ENCODE results near the gene TRPC4AP.

The TRPC4AP gene

DNA sequence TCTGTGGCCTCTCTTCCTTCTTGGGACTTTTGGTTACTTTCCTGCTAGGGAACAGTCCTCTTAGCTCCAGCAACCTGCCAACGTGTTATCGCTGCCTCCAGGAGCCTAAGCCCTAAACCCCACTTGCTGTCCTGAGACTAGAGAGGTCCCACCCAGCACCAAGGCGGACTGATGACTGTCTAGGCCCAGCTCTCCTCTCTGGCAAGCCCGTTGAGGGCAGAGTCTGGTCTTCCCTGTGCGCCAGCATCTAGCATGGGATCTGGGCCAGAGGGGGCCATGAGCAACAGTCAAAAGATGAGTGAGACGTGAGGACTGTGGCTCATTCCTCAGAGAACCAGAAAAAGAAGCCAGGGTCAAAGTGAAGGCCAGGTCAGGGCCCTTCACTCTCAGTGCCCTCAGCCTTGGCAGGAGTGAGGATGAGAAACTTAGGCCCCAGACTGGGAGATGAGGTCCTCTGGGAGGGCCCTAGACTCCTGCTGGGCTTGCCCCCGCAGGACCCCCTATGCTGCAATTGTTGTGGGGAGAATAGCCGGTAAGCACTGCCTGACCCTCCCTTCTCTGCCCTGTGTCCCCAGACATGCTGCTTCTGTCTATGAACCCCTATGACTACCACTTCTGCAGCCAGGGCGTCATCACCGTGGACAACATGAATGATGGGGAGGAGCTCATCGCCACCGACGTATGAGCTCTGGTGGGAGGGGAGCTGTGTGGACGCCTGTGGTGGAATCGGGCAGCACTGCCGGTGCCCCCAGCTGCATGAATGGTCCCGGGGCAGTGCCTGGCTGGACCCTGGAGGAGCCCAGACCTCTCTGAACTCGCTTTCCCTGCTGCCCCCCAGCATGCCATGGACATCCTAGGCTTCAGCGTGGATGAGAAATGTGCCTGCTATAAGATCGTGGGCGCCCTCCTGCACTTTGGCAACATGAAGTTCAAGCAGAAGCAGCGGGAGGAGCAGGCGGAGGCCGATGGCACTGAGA, 106.0 kb downstream of the TRPC4AP start:
- DNase-seq (ENCODE audit: low read depth) = no peak

DNA sequence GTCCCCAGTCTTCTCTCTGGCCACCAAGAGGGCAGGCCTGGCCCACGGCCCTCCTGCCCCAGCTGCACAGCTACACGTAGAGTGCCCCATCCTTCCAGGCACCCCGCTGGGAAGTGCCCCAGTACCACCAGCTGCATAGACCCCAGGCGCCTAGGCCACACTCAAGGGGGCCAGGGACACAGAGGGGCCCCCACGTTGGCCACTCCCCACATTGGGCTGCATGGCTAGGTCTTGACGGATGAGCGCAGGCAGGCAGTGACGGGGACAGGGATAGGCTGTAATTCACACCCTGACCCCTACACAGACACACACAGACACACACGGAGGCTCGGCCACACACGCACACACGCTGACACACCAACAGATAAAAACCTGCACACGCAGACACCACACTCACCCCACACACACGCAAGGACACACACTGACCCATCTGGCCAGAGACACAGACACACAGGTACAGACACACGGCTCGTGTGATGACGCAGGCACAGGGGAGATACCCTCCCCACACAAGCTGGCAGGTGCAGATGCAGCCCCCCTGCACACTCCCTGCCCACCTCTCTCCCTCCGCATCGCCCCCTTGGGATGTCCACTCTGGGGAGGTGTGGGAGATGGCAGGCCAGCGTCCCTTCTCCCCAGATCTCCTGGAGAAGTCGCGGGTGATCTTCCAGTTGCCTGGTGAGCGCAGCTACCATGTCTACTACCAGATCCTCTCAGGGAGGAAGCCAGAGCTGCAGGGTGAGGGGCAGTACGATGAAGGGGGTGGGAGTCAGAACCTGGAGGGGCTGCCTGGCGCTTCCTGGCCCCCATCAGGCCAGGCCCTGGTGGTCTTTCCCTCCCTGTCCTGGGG, 106.9 kb downstream of the TRPC4AP start:
- no peak for DNase-seq (ENCODE audit: low read depth)

DNA sequence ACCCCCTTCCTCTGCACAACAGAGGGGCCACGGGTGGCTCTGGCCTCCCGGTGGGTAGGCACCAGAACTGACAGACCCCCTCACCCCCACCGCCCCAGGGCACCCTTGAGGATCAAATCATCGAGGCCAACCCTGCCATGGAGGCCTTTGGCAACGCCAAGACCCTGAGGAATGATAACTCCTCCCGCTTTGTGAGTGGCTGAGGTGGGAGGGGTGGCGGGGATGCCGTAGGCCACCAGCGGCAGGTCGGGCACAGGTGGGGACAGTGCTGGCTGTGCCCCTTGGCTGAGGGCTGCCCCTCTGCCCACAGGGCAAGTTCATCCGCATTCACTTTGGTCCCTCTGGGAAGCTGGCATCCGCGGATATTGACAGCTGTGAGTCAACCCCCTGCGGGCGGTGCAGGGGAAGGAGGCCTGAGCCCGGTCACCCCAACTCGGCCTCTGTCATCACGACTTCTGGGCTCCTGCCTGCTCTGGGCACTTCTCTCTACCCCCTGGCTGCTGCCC, 107.8 kb downstream of the TRPC4AP start:
- DNase-seq (ENCODE audit: low read depth) = no peak

DNA sequence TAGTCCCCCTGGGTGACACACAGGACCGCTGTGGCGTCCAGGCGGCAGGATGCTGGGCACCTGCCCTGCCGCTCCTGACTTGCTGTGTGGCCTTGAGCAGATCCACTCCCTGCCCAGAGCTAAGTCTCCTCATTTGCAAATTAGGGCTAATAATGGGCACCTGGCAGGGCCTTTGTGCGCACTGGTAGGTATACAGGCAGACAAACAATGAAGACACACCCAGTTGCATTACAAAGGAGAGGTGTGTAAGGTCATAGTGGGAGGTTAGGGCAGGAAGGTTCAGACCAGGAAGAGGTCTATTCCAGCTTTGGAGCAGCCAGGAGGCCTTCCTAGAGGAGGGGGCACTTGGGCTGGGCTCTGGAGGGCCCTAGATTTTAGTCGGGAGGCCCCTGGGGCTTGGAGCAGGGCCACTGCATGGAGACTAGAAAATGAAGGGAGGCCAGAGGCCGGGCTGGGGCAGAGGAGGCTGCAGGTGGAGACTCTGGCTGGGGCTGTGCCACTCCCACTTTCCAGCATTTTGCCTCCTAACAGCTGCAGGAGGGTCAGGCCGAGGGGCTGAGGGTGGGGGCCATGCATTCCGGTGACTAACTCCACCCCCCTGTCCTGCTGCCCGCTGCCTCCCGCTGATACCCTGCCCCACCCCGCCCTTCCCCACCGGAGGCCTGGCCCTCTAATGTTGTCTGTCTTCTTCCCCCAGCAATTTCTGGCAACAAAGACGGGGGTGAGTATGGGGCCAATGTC, 108.4 kb downstream of the TRPC4AP start:
- no peak for DNase-seq (ENCODE audit: low read depth)

DNA sequence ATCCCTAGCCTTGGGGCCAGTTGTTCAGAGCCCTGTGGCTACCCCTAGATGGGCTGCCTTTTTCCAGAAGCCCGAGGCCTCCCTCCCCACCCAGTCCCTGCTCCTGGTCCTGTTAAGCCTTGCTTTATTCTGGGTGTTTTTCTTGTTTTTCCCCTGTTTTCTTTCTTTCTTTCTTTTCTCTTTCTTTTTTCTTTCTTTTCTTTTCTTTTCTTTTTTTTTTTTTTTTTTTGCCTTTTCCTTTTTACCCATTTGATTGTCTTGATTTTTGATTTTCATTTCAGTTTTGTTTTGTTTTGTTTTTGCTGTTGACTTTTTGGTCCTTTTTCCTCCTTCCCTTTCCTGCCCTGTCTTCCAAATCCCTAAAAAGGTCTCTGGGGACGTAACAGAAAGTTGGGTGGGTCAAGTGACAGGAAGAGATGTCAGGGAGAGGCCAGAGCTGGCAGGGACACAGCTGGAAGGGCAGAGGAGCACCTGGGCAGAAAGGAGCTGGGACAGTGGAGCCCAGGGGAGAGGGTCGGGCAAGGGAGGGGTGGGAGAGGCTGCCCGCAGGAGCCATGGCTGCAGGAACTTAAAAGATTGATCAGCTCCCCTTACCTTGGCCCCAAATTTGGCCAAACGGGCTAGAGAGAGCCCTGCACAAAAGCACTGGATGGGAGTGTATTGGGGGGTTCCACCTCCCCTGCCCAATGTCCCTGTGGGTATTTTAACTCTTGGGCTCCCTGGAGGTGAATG, 109.4 kb downstream of the TRPC4AP start:
- no peak for DNase-seq (ENCODE audit: low read depth)

DNA sequence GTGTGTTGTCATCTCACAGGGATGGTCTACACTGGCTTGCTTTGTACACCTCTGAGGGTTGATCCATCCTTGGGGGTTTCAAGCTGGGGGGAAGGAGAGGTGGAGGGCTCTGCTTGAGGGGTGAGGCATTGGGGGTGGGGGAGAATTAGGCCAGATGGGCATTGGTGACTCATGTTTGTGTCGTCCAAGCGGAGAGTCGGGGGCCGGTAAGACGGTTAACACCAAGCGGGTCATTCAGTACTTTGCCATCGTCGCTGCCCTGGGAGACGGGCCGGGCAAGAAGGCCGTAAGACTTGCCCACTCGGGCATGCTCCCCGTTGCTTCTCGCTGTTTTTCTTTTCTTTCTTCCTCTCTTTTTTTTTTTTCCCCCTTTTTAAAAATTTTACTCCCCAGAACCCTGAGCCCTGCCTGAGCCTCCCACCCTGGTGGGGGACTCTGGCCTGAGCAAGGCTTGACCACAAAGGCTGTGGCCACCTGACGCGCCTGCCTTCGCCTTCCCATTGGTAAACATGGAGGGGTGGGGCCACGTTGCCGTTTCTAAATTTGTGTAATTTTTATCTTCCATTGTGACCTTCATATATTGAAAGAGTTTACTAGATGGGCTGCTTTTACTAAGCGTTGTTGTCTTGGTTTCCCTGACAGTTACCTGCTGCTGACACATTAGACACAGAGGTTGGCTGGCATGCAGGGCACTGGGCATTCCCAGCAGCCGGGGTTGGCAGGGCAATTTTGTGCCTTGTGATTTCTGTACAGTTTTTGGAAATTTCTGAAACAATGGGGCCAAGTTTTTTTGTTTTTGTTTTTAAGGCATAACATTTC, 110.1 kb downstream of the TRPC4AP start:
- DNase-seq (ENCODE audit: low read depth) = no peak

DNA sequence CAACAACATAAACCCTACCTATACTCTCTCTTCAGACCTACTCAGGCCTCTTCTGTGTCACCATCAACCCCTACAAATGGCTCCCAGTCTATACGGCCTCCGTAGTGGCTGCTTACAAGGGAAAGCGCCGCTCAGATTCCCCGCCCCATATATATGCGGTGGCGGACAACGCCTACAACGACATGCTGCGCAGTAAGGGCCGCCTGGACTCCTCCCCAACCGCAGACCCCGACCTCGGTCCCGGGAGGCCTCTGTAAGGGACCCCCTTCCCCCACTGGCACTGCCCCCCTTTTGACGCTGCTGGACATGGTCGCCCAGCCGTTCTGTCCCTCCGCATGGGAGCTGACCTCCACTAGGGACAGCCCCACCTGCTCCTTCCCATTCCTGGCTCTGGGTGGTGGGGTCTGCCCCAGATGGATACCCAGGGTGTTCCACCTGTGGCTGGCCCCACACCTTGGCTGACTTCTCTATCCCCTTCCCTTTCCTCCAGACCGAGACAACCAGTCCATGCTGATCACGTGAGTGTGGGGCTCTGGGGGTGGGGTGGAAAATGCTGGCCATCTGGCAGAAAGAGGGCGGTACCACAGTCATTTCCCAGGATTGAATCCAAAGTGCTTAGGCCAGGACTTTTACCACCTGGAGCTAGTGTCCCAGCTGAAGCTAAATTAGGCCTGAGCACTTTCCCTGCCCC, 111.9 kb downstream of the TRPC4AP start:
- DNase-seq (ENCODE audit: low read depth) = no peak

DNA sequence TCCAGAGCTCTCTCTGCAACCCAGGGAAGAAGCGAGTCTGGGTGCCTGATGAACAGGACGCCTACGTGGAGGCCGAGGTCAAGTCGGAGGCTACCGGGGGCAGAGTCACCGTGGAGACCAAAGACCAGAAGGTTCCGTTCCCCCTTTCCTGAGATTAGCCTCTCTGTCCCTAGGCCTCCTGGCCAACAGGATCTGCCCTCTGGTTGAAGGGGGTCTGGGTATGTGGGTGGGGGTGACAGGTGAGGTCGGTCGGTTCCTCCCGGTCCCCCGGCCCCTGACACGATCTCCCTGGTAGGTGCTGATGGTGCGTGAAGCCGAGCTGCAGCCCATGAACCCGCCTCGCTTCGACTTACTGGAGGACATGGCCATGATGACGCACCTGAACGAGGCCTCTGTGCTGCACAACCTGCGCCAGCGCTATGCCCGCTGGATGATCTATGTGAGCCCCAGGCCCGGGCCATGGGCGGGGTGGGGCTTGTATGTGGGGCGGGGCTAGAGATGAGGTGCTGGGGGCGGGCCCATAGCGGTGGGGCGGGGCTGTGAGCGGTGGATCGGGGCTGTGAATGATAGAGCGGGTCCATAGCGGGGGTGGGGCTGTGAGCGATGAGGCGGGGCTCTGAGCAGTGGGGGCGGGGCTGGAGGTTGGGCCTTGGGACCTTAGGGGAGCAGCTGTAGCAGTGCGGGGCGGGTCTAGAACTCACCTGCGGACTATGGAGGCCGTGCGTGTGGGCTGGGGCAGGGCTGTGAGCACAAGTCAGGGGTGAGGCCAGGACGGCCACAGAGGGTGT, 113.0 kb downstream of the TRPC4AP start:
- no peak for DNase-seq (ENCODE audit: low read depth)

DNA sequence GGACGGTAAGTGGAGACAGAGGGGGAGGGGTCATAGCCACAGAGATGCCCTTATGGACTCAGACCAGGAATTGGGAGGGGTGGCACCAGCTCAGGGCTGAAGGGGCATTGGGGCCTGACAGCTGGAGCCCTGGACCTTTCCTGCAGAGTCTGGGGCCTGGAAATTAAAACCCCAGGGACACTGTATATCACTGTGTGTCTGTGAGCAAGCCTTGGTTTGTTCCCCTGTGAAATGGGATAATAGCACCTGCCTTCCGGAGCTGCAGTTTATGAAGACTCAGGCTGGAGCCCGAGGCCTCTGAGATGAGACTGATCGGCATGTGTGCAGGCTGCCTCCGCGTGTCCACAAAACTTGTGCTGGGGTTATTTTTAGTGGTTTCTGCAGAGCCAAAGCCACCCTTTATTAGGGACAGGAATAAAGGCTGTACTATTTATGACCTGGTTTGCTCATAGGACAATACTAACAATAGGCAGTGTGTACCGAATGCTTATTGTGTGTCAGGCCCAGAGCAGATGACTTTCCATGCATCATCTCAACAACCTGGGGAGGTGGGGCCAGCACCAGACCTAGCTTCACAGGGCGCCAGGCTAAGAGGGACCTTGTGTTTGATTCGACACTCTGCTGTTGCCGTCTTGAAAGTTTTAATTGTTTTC, 114.4 kb downstream of the TRPC4AP start:
- no peak for DNase-seq (ENCODE audit: low read depth)

DNA sequence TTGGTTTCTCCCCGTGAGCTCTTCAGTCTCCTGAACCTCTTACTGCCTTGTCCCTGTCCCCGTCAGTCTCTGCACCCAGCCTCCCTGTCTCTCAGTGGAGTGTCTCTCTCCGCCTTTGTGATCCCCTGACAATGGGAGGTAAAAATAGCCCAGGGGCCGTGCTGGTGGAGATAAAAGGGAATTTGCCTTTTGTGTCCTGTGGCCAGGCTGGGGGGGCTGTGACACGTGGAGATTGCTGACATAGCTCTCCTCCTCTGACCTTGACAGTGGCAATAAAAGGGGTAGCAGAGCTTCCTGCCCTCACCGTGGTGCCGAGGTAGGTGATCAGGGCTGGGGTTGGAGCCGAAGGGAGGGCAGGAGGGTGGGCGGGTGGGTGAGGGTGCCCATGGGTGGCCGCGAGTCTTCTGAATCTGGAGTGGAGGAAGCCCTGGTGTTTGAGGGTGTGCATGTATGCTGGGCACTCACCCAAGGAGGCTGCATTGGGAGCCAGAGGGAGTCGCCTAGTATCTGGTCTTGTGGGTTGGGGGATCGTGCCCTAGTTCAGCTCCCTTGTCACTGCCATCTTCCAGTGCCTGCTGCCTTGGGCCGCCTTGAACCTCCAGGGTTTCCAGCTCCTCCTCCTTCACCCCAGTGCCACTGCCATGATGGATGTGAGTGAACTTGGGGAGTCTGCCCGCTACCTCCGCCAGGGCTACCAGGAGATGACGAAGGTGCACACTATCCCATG, 115.1 kb downstream of the TRPC4AP start:
- no peak for DNase-seq (ENCODE audit: low read depth)

DNA sequence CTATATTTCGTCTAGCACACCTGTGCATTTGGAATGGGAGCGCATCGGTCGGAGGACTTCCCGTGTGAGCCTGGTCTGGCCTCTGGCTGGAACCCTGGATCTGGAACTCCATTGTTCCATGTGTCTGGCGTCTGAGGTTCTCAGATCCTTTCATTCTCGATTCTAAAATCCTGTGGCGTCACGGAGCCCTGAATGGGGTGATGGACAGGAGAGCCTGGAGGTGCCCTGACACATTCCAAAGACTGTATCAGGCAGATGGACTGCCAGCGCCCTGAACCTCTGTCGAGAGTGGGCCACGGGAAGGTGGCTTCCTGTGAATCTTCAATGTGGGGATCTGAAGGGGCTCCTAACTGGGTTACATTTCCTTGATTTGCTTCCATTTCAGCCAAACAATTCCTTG, 116.3 kb downstream of the TRPC4AP start:
- no peak for DNase-seq (ENCODE audit: low read depth)

DNA sequence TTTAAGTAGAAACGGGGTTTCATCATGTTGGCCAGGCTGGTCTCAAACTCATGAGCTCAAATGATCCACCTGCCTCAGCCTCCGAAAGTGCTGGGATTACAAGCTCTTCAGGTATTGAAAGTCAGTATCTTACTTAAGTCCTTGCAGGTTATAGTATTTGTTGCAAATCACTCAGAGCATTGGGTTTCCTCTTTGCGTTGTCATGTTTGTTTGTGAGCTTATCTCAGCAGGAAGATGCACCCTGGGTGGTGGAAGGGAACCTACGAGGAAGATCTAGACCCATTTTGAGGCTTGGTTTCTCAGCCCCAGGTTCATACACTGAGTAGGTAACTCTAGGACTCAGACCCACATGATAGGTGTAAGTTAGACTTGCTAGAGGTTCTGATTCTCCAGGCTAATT, 118.4 kb downstream of the TRPC4AP start:
- DNase-seq (ENCODE audit: low read depth) = no peak

DNA sequence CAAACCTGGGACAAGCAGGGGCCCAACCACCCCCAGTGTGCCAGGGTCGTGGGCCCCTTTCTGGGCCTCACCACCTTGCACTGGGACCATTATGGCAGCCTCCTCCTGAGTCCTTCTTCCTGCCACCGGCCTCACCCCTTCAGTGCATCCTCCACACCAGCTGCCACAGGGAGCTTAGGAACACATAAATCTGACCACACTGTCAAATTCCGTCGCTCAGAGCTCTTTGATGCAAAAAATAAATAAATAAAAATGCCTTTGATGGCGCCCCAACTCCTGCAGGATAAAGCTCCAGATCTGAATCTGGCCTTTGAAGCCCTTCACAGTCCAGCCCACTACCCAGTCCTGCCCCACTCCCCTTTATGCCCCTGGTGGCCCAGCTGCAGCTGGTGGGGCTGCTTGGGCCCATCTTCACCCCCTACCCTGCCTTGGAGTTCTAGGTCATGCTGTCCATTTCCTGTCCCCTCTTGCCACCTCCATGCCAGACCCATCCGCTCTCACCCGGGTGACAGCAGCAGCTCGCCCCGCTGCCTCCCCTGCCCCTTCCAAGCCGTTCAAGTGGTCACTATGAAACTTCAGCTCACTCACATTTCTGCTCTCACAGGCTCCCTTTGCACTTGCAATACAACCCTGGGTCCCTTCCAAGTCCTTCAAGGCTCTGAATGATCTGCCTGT, 120.9 kb downstream of the TRPC4AP start:
- DNase-seq (ENCODE audit: low read depth) = no peak

DNA sequence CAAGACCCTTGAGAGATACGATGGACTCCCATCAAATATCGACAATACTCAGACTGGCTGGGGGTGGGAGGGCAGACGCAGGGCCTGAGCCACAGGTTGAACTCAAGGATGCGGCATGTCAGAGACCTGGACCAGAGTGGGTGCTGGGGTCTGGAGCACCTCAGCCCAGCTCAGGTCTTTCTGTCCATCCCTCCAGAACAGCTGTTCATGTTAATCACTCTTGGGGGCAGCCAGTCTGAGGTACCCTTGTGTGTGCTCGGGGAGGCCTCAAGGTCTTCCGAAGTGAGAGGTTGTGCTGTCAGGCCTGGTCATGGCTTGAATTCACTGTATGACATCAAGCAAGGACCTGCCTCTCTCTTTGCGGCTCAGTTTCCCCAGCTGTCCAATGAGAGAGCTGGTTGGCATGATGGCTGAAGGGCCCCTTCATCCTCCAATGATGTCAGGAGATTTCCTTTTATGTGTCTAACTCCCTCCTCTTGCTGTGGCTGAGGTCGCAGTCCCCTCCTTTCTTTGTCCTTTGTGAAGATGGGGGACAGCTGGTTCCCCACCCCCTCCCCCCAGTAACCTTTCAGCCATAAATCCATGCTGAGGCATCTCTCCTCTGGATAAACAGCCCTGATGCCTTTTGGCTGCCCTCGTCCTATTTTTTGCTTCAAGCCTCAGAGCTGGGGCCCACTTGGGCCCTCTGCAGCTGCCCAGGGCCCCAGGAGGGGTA, 121.6 kb downstream of the TRPC4AP start:
- no peak for DNase-seq (ENCODE audit: low read depth)

DNA sequence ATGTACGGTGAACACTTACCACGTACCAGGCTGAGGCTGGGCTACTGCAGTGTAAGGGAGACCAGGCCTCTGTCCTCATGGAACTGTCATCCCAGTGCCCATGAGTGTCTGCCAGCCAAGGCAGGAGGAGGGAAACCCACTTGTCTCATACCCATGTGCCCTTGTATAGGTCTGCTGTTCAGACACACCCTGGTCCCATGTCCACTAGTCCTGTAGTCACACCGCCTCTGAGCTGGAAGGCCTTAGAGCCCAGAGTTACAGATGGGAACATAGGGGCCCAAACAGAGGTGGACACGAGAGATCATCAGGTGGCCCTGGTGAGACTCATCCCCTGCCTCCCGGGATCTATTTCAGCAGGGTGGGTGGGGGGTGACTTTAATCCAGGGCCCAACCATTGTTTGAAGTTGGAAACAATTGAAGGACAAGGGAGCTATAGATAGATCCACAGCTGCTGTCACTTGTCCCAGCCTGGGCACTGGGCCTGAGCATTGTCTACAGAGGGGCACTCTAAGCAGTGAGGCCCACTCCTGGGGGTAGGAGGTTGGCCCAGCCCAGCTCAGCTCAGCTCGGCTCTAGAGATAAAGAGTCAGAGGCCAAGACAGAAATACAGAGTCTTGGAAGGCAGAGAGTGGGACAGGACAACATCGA, 122.3 kb downstream of the TRPC4AP start:
- no peak for DNase-seq (ENCODE audit: low read depth)

All from iris pigment epithelial cell (primary cell).